H9 (cell line): ENCODE measurements around the gene TMTC2. TPM values are rescaled to one million over a fixed set of nuclear protein-coding genes. Genes with fewer than 3 reads are reported as not detected.

Experiments
- DNase-seq: peaks from one replicate; pipeline ENCODE4 v3.0.0-alpha.2; 2017
- H2AFZ ChIP-seq: one replicate; pipeline ENCODE4 v1.6.1; 2013; ENCODE audit warnings: mild to moderate bottlenecking, low read length, control low read depth, moderate library complexity
- H2AK5ac ChIP-seq: 2 replicates; pipeline ENCODE4 v1.6.1; 2013; ENCODE audit warnings: low read length, control low read depth, mixed read lengths; ENCODE audit not compliant: insufficient read length
- H2BK120ac ChIP-seq: one replicate; pipeline ENCODE4 v1.6.1; 2013; ENCODE audit warnings: low read depth, mild to moderate bottlenecking, low read length, control low read depth, inconsistent platforms; ENCODE audit not compliant: poor library complexity, severe bottlenecking
- H2BK12ac ChIP-seq: 2 replicates; pipeline ENCODE4 v1.6.1; 2013; ENCODE audit warnings: low read length, control low read depth, mixed read lengths, low read depth; ENCODE audit not compliant: insufficient read length
- H2BK15ac ChIP-seq: 2 replicates; pipeline ENCODE4 v1.6.1; 2013; ENCODE audit warnings: low read depth, low read length, control low read depth
- H2BK20ac ChIP-seq: one replicate; pipeline ENCODE4 v1.6.1; 2013; ENCODE audit warnings: low read depth, mild to moderate bottlenecking, low read length, control low read depth, inconsistent platforms; ENCODE audit not compliant: poor library complexity, severe bottlenecking
- H2BK5ac ChIP-seq: 2 replicates; pipeline ENCODE4 v1.6.1; 2013; ENCODE audit warnings: low read length, control low read depth, mixed read lengths; ENCODE audit not compliant: insufficient read length
- H3K14ac ChIP-seq: 2 replicates; pipeline ENCODE4 v1.6.1; 2013; ENCODE audit warnings: low read length, control low read depth; ENCODE audit not compliant: insufficient read depth
- H3K18ac ChIP-seq: 2 replicates; pipeline ENCODE4 v1.6.1; 2013; ENCODE audit warnings: low read depth, mild to moderate bottlenecking, mixed read lengths, low read length, control low read depth; ENCODE audit not compliant: insufficient read length
- H3K23ac ChIP-seq: 2 replicates; pipeline ENCODE4 v1.6.1; 2013; ENCODE audit warnings: low read length, control low read depth, mixed read lengths, low read depth; ENCODE audit not compliant: insufficient read length
- H3K23me2 ChIP-seq: 2 replicates; pipeline ENCODE4 v1.6.1; 2013; ENCODE audit warnings: low read depth, mild to moderate bottlenecking, mixed read lengths, low read length, control low read depth; ENCODE audit not compliant: insufficient read length, poor library complexity, severe bottlenecking
- H3K27ac ChIP-seq: 2 replicates; pipeline ENCODE4 v1.5.1; 2013; ENCODE audit warnings: low read length, control low read depth, mixed read lengths, low read depth; ENCODE audit not compliant: insufficient read length
- H3K27me3 ChIP-seq: 2 replicates; pipeline ENCODE4 v1.6.1; 2013; ENCODE audit warnings: low read length, control low read depth, inconsistent platforms; ENCODE audit not compliant: insufficient read depth
- H3K4ac ChIP-seq: 2 replicates; pipeline ENCODE4 v1.6.1; 2013; ENCODE audit warnings: low read depth, mild to moderate bottlenecking, control low read depth, inconsistent platforms, low read length, moderate library complexity
- H3K4me1 ChIP-seq: 2 replicates; pipeline ENCODE4 v1.6.1; 2013; ENCODE audit warnings: low read length, control low read depth, inconsistent platforms; ENCODE audit not compliant: insufficient read depth
- H3K4me2 ChIP-seq: 2 replicates; pipeline ENCODE4 v1.6.1; 2013; ENCODE audit warnings: low read length, control low read depth, mixed read lengths; ENCODE audit not compliant: insufficient read length, insufficient read depth
- H3K56ac ChIP-seq: 2 replicates; pipeline ENCODE4 v1.6.1; 2013; ENCODE audit warnings: low read depth, mild to moderate bottlenecking, mixed read lengths, low read length, control low read depth; ENCODE audit not compliant: insufficient read length
- H3K79me1 ChIP-seq: 2 replicates; pipeline ENCODE4 v1.6.1; 2013; ENCODE audit warnings: low read depth, mild to moderate bottlenecking, moderate library complexity, low read length, control low read depth, inconsistent platforms; ENCODE audit not compliant: insufficient read depth, poor library complexity, severe bottlenecking
- H3K79me2 ChIP-seq: 2 replicates; pipeline ENCODE4 v1.6.1; 2013; ENCODE audit warnings: low read length, control low read depth, inconsistent platforms; ENCODE audit not compliant: insufficient read depth
- H3K9ac ChIP-seq: 2 replicates; pipeline ENCODE4 v1.6.1; 2013; ENCODE audit warnings: low read length, control low read depth, mixed read lengths; ENCODE audit not compliant: insufficient read length; ENCODE audit errors: extremely low read depth
- H3K9me3 ChIP-seq: one replicate; pipeline ENCODE4 v1.6.1; 2013; ENCODE audit warnings: low read depth, low read length, inconsistent platforms; ENCODE audit not compliant: control insufficient read depth
- H3T11ph ChIP-seq: one replicate; pipeline ENCODE4 v1.6.1; 2013; ENCODE audit warnings: mild to moderate bottlenecking, low read length, control low read depth, inconsistent platforms
- H4K20me1 ChIP-seq: one replicate; pipeline ENCODE4 v1.6.1; 2013; ENCODE audit not compliant: control insufficient read depth, insufficient read length, insufficient read depth
- H4K5ac ChIP-seq: 2 replicates; pipeline ENCODE4 v1.6.1; 2013; ENCODE audit warnings: low read depth, mild to moderate bottlenecking, mixed read lengths, low read length, control low read depth; ENCODE audit not compliant: insufficient read length
- H4K8ac ChIP-seq: replicated peaks from 2 replicates; pipeline ENCODE4 v1.6.1; 2013; ENCODE audit warnings: low read length, control low read depth, mixed read lengths, low read depth; ENCODE audit not compliant: insufficient read length
- H4K91ac ChIP-seq: 2 replicates; pipeline ENCODE4 v1.6.1; 2013; ENCODE audit warnings: low read depth, mild to moderate bottlenecking, moderate library complexity, mixed read lengths, low read length, control low read depth; ENCODE audit not compliant: insufficient read length
- H3K27ac Mint-ChIP-seq, 3 experiments: 2 replicates in 2 of 3; 3 replicates in 1 of 3; pipeline ENCODE4 v1.8.0; 2020 to 2021; ENCODE audit warnings: mixed read lengths in 3 of 3, mild to moderate bottlenecking in 1 of 3, moderate library complexity in 1 of 3
- H3K27me3 Mint-ChIP-seq: 2 replicates; pipeline ENCODE4 v1.8.0; 2021; ENCODE audit warnings: low read depth, mild to moderate bottlenecking, moderate library complexity, mixed read lengths
- H3K36me3 Mint-ChIP-seq, 3 experiments: 2 replicates in 2 of 3; 3 replicates in 1 of 3; pipeline ENCODE4 v1.8.0; 2020 to 2021; ENCODE audit warnings: low read depth in 3 of 3, mixed read lengths in 3 of 3; ENCODE audit not compliant: insufficient read depth in 1 of 3
- H3K4me1 Mint-ChIP-seq, 2 experiments: 2 replicates each; pipeline ENCODE4 v1.8.0; 2020; ENCODE audit warnings: mixed read lengths in 2 of 2
- H3K4me3 Mint-ChIP-seq, 2 experiments: 2 replicates in 1 of 2; 3 replicates in 1 of 2; pipeline ENCODE4 v1.8.0; 2020 to 2021; ENCODE audit warnings: mild to moderate bottlenecking in 2 of 2, mixed read lengths in 2 of 2, moderate library complexity in 1 of 2
- H3K9me3 Mint-ChIP-seq, 2 experiments: 2 replicates in 1 of 2; 3 replicates in 1 of 2; pipeline ENCODE4 v1.8.0; 2020; ENCODE audit warnings: mild to moderate bottlenecking in 2 of 2, mixed read lengths in 2 of 2, moderate library complexity in 1 of 2
- CTCF ChIP-seq: fragments of 200-600 bp; sonication (generic); conservative IDR thresholded peaks from 3 replicates; pipeline ENCODE4 v1.8.0; 2021; ENCODE audit warnings: antibody characterized with exemption, mild to moderate bottlenecking
- WGBS: extraction: QIAGEN DNeasy Blood & Tissue Kit; methylation state at CpG from one replicate; pipeline ENCODE4 v1.1.7; 2013; ENCODE audit warnings: missing lambda C conversion rate, low lambda C conversion rate, mixed read lengths; ENCODE audit not compliant: insufficient read length; ENCODE audit errors: extremely low coverage; 5-methylcytosine and 5-hydroxymethylcytosine counted together
- total RNA-seq: library from RNA; stranded (reverse); gene quantifications from 2 replicates; pipeline ENCODE4 v1.2.1, GENCODE V29; 2021

Gene TMTC2
- total RNA-seq, 1 experiment from 2014 or later = 3.1 TPM

- no peak overlapping the region for H3K27ac Mint-ChIP-seq
- Histone ChIP-seq H3K14ac (no peak overlapping the region), H3K79me1 (no peaks in the 10 kb centered on the region), H3K23me2 (no peaks in the 10 kb centered on the region), H3K56ac (no peak overlapping the region), H2BK15ac (no peak overlapping the region), H3K9me3 (no peaks in the 10 kb centered on the region), H3K23ac (no peak overlapping the region), H2AFZ (no peak overlapping the region), H4K91ac (no peak overlapping the region), H3K18ac (no peak overlapping the region), H4K8ac (no peak overlapping the region), H2BK12ac (no peak overlapping the region), H3K9ac (no peak overlapping the region), H3K4me1 (no peaks in the 10 kb centered on the region; the same call in 1 of the 2 replicates), H2BK20ac (no peak overlapping the region), H3K4ac (no peak overlapping the region), H2BK5ac (no peak overlapping the region), H2AK5ac (no peak overlapping the region), H3K27ac (no peak overlapping the region), H3K79me2 (no peaks in the 10 kb centered on the region), H2BK120ac (no peak overlapping the region), H4K20me1 (no peaks in the 10 kb centered on the region), H3T11ph (no peak overlapping the region), H3K27me3 (no peaks in the 10 kb centered on the region), H3K4me2 (no peak overlapping the region), H4K5ac (no peak overlapping the region)
- no peak for DNase-seq
- no CpG with 5 or more reads among the region's 2 CpGs for WGBS
- no peak overlapping the region for H3K4me3 Mint-ChIP-seq
- TF ChIP-seq CTCF = no peak
- H3K36me3 Mint-ChIP-seq = peaks cover 0 to 6% (median 5%) of the 10 kb centered on the region in 3 experiments; a peak in 4 of 7 replicates
- no peaks in the 10 kb centered on the region; a peak in 1 of 5 replicates for H3K9me3 Mint-ChIP-seq
- no peaks in the 10 kb centered on the region for H3K27me3 Mint-ChIP-seq
- H3K4me1 Mint-ChIP-seq = peaks cover 20 to 21% of the 10 kb centered on the region in 2 experiments
These were observed 37.2 kb downstream of the TMTC2 start for GRCh38 chr12:82723891-82724290.
